HG03039 (cell line): ENCODE data around the gene FAM83E.
"Not testable (repeated sequence)": the region's sequence is repeated elsewhere in the genome, so short reads cannot be mapped to it uniquely, and the experiment has no call there.

Source experiments
- ATAC-seq: cut with Tn5 transposase; IDR thresholded peaks from one replicate; pipeline ENCODE4 v1.9.1; 2021; ENCODE audit warnings: mild to moderate bottlenecking, moderate library complexity; ENCODE audit not compliant: unreplicated experiment

FAM83E gene

GRCh38 chr19:48587387-48587786, 27.5 kb downstream of the FAM83E start:
- no peak for ATAC-seq

- ATAC-seq, result no peak
Measured at GRCh38 chr19:48582168-48582567, 32.7 kb downstream of the FAM83E start.

GRCh38 chr19:48578891-48579290, 36.0 kb downstream of the FAM83E start:
- no peak for ATAC-seq

GRCh38 chr19:48577908-48578307, 37.0 kb downstream of the FAM83E start:
- not testable (repeated sequence) for ATAC-seq

- ATAC-seq, result no peak
Measured at GRCh38 chr19:48575931-48576622, 38.8 kb downstream of the FAM83E start.

GRCh38 chr19:48573163-48573505, 41.7 kb downstream of the FAM83E start:
- ATAC-seq, result no peak

- ATAC-seq, result no peak
Measured at GRCh38 chr19:48571378-48572162, 43.3 kb downstream of the FAM83E start.

- ATAC-seq, result no peak
Measured at GRCh38 chr19:48569814-48570213, 45.1 kb downstream of the FAM83E start.

- no peak for ATAC-seq
Measured at GRCh38 chr19:48568345-48568886, 46.5 kb downstream of the FAM83E start.

- no peak for ATAC-seq
Measured at GRCh38 chr19:48565090-48565489, 49.8 kb downstream of the FAM83E start.
